MM.1S (cell line): ENCODE results near the gene GPATCH4.
"Not testable (repeated sequence)": the region's sequence is repeated elsewhere in the genome, so short reads cannot be mapped to it uniquely, and the experiment has no call there.

Source experiments
- DNase-seq: peaks from one replicate; pipeline ENCODE4 v3.0.0-alpha.2; 2015
- H2AFZ ChIP-seq: fragments of 300-600 bp; sonication (generic); 2 replicates; pipeline ENCODE4 v1.6.0; 2016; ENCODE audit warnings: antibody characterized with exemption, low read length
- H3F3A ChIP-seq: fragments of 300-600 bp; sonication (generic); 2 replicates; pipeline ENCODE4 v1.6.1; 2016; ENCODE audit warnings: mild to moderate bottlenecking, antibody characterized with exemption, low read length, moderate library complexity, mixed read lengths; ENCODE audit not compliant: insufficient read depth
- H3K27ac ChIP-seq: fragments of 300-600 bp; sonication (generic); 2 replicates; pipeline ENCODE4 v1.5.1; 2016; ENCODE audit warnings: mild to moderate bottlenecking, low read length
- H3K27me3 ChIP-seq: fragments of 300-600 bp; sonication (generic); replicated peaks from 2 replicates; pipeline ENCODE4 v1.6.0; 2016; ENCODE audit warnings: low read length; ENCODE audit not compliant: insufficient read depth
- H3K36me3 ChIP-seq: fragments of 300-600 bp; sonication (generic); replicated peaks from 2 replicates; pipeline ENCODE4 v1.6.1; 2016; ENCODE audit warnings: mild to moderate bottlenecking, low read length, mixed read lengths; ENCODE audit not compliant: insufficient read depth
- H3K4me1 ChIP-seq: fragments of 300-600 bp; sonication (generic); 2 replicates; pipeline ENCODE4 v1.6.1; 2016; ENCODE audit warnings: low read length, mixed read lengths
- H3K4me2 ChIP-seq: fragments of 300-600 bp; sonication (generic); 2 replicates; pipeline ENCODE4 v1.6.0; 2016; ENCODE audit warnings: low read depth, low read length
- H3K4me3 ChIP-seq: fragments of 300-600 bp; sonication (generic); 2 replicates; pipeline ENCODE4 v1.5.1; 2016; ENCODE audit warnings: low read length, mixed read lengths
- H3K79me2 ChIP-seq: fragments of 300-600 bp; sonication (generic); 2 replicates; pipeline ENCODE4 v1.6.1; 2016; ENCODE audit warnings: mixed run types, low read length, mixed read lengths
- H3K9ac ChIP-seq: fragments of 300-600 bp; sonication (generic); 2 replicates; pipeline ENCODE4 v1.6.1; 2016; ENCODE audit warnings: low read length, mixed read lengths
- H3K9me2 ChIP-seq: fragments of 300-600 bp; sonication (generic); replicated peaks from 2 replicates; pipeline ENCODE4 v1.6.1; 2016; ENCODE audit warnings: mild to moderate bottlenecking, low read length, mixed read lengths; ENCODE audit not compliant: insufficient read depth
- H3K9me3 ChIP-seq: fragments of 300-600 bp; sonication (generic); replicated peaks from 2 replicates; pipeline ENCODE4 v1.6.1; 2016; ENCODE audit warnings: mild to moderate bottlenecking, low read length, mixed read lengths; ENCODE audit not compliant: insufficient read depth
- H4K20me1 ChIP-seq: fragments of 300-600 bp; sonication (generic); 2 replicates; pipeline ENCODE4 v1.6.1; 2016; ENCODE audit warnings: mild to moderate bottlenecking, low read length, moderate library complexity, mixed read lengths; ENCODE audit not compliant: insufficient read depth
- CTCF ChIP-seq: fragments of 300-600 bp; sonication (generic); IDR thresholded peaks from 2 replicates; pipeline ENCODE4 v1.5.1; 2016; ENCODE audit warnings: antibody characterized with exemption, low read length, mixed read lengths
- EZH2 ChIP-seq: fragments of 300-600 bp; sonication (generic); optimal IDR thresholded peaks from 2 replicates; pipeline ENCODE3; 2017; ENCODE audit warnings: low read depth, mild to moderate bottlenecking, antibody characterized with exemption, low read length, mixed read lengths
- EZH2phosphoT487 ChIP-seq: fragments of 300-600 bp; sonication (generic); IDR thresholded peaks from 2 replicates; pipeline ENCODE4 v1.6.1; 2018; ENCODE audit warnings: antibody characterized with exemption, low read length

The GPATCH4 gene

GRCh38 chr1:156608036-156608674 is 6.9 kb upstream of the GPATCH4 start:
- TF ChIP-seq EZH2: no peak
- peak; percentile 97 for TF ChIP-seq CTCF
- H2AFZ ChIP-seq: no peak overlapping the region
- no peak overlapping the region for H3K4me3 ChIP-seq
- H3F3A ChIP-seq: 0 out of 2 replicates have a peak, but pooled peaks cover 4% of the 10 kb centered on the region
- peak; percentile 92 for DNase-seq
- H3K9me3 ChIP-seq: no peaks in the 10 kb centered on the region
- H3K36me3 ChIP-seq: no peaks in the 10 kb centered on the region
- no peaks in the 10 kb centered on the region for H3K9me2 ChIP-seq
- 0 out of 2 replicates have a peak, but pooled peaks cover 5% of the 10 kb centered on the region for H3K4me1 ChIP-seq
- H4K20me1 ChIP-seq: no peaks in the 10 kb centered on the region
- H3K4me2 ChIP-seq: peak overlapping the region; percentile 7; the same call in 1 of the 2 replicates
- H3K27me3 ChIP-seq: peaks cover 32% of the 10 kb centered on the region
- H3K9ac ChIP-seq: no peak overlapping the region
- H3K79me2 ChIP-seq: no peaks in the 10 kb centered on the region
- H3K27ac ChIP-seq: no peak overlapping the region

- H3K9ac ChIP-seq: not testable (repeated sequence)
Measured at GRCh38 chr1:156607344-156607743, 6.1 kb upstream of the GPATCH4 start.

GRCh38 chr1:156602557-156602993 is 1.3 kb upstream of the GPATCH4 start:
- Histone ChIP-seq H3K27ac (no peak overlapping the region), H3K9me2 (no peaks in the 10 kb centered on the region)

More at GRCh38 chr1:156607344-156607743, 6.1 kb upstream of the GPATCH4 start:
- H3F3A ChIP-seq, H3K4me3 ChIP-seq, H4K20me1 ChIP-seq, DNase-seq, H3K36me3 ChIP-seq, H3K4me2 ChIP-seq, H3K27ac ChIP-seq, H2AFZ ChIP-seq, H3K9me2 ChIP-seq, H3K79me2 ChIP-seq, H3K4me1 ChIP-seq, H3K9me3 ChIP-seq: not testable (repeated sequence)
- peaks cover 26% of the 10 kb centered on the region for H3K27me3 ChIP-seq

More at GRCh38 chr1:156602557-156602993, 1.3 kb upstream of the GPATCH4 start:
- Histone ChIP-seq H3K9ac (no peak overlapping the region), H3K4me3 (no peak overlapping the region), H3K36me3 (peaks cover 7% of the 10 kb centered on the region; the same call in 1 of the 2 replicates), H3K79me2 (peaks cover 41% of the 10 kb centered on the region), H3K4me1 (peaks cover 12% of the 10 kb centered on the region), H3K27me3 (0 out of 2 replicates have a peak, but pooled peaks cover 7% of the 10 kb centered on the region), H4K20me1 (no peaks in the 10 kb centered on the region), H3K9me3 (no peaks in the 10 kb centered on the region), H3F3A (peaks cover 10% of the 10 kb centered on the region), H3K4me2 (peak overlapping the region; percentile 27; the same call in 1 of the 2 replicates), H2AFZ (no peak overlapping the region)
- DNase-seq: peak; percentile 46
- TF ChIP-seq EZH2phosphoT487 (no peak), CTCF (peak; percentile 61), EZH2 (no peak)
